ENCODE data around the gene UMOD.

DNA sequence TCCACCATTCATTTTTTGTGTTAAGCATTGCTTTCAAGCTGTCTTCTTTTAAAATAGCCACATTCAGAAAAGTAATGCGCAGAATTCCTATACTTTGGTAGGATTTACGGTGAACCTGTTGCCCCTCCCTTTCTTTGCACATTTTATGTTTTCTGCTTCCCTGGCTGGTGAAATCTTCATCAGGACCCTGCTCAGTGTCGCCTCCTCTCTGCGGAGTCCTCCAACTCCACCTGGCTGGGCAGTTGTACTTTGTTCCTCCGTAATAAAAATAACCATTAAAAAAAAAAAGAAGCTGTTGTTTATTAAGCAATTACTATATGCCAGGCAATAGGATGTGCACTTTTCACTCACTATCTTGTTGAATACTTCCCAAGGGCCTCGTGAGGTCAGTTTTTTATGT lies 2.9 kb downstream of the UMOD start:
- no peak for TF ChIP-seq CTCF (IDR thresholded peaks at IDR 0.05)
- no peak for TF ChIP-seq EP300 (IDR thresholded peaks at IDR 0.05)
- no peak for TF ChIP-seq POLR2AphosphoS5 (IDR thresholded peaks at IDR 0.05)
- no peak for TF ChIP-seq POLR2A (IDR thresholded peaks at IDR 0.05)

Data from upper lobe of left lung (tissue), 4 donors.